Endothelial cell of umbilical vein (primary cell): ENCODE results near the gene RPL12. TPM values are rescaled to one million over a fixed set of nuclear protein-coding genes. Genes with fewer than 3 reads are reported as not detected.

Experiments
- BruUV-seq: library from RNA; stranded (reverse); fragments of 400-500 nt; replicated peaks from 2 replicates; lab custom pipeline; 2021; lab: Mats Ljungman, UMichigan
- CTCF ChIA-PET: fragments of 300-600, 350-600 bp; sonication (Branson Sonifier 250); formaldehyde crosslinking; loops from one replicate; lab custom pipeline; 2021; ENCODE audit warnings: antibody characterized with exemption, inconsistent platforms; lab: Charles Lee
- POLR2A ChIA-PET: fragments of 300-600, 350-600 bp; sonication (Branson Sonifier 250); formaldehyde crosslinking; loops from one replicate; lab custom pipeline; 2021; ENCODE audit warnings: antibody characterized with exemption, inconsistent platforms; lab: Charles Lee
- DNase-seq: peaks from one replicate; pipeline ENCODE4 v3.0.0-alpha.2; 2011; ENCODE audit warnings: low read depth, low spot score
- FAIRE-seq: peaks from 2 replicates; lab custom pipeline; 2011; peaks lifted over from hg19 to GRCh38; lab: Jason Lieb, UNC
- H2AFZ ChIP-seq: 2 replicates; pipeline ENCODE4 v1.6.0; 2012; ENCODE audit warnings: low read depth, low read length, control low read depth, inconsistent platforms
- H3K27ac ChIP-seq: 2 replicates; pipeline ENCODE4 v1.5.1; 2011; ENCODE audit warnings: low read depth, mild to moderate bottlenecking, control low read depth, low read length, moderate library complexity; ENCODE audit not compliant: insufficient read depth
- H3K27me3 ChIP-seq, 2 experiments: 2 replicates each; pipeline versions ENCODE4 v1.6.0 to v1.6.1; 2011; ENCODE audit warnings: low read length in 2 of 2, mixed read lengths in 1 of 2; ENCODE audit not compliant: control insufficient read depth in 2 of 2, insufficient read depth in 2 of 2
- H3K36me3 ChIP-seq, 2 experiments: 2 replicates in 1 of 2; 3 replicates in 1 of 2; pipeline ENCODE4 v1.5.1; 2011; ENCODE audit warnings: low read length in 2 of 2, mild to moderate bottlenecking in 1 of 2, moderate library complexity in 1 of 2; ENCODE audit not compliant: control insufficient read depth in 2 of 2, insufficient read depth in 2 of 2; ENCODE audit errors: extremely low read depth in 1 of 2
- H3K4me1 ChIP-seq: 3 replicates; pipeline ENCODE4 v1.5.1; 2011; ENCODE audit warnings: mild to moderate bottlenecking, low read length; ENCODE audit not compliant: control insufficient read depth, insufficient read depth; ENCODE audit errors: extremely low read depth
- H3K4me2 ChIP-seq: 2 replicates; pipeline ENCODE4 v1.6.1; 2011; ENCODE audit warnings: low read length, control low read depth, mixed read lengths; ENCODE audit not compliant: insufficient read depth
- H3K4me3 ChIP-seq, 3 experiments: fragments of 200-600 bp in 1 of 3; sonication (generic), shearing (Covaris generic) in 1 of 3; replicated peaks in 1 of 3; 2 replicates each; pipeline ENCODE4 v1.5.1; 2011 to 2016; ENCODE audit warnings: control low read depth in 3 of 3, low read length in 3 of 3, mild to moderate bottlenecking in 2 of 3, inconsistent platforms in 1 of 3, low read depth in 1 of 3, moderate library complexity in 1 of 3; ENCODE audit not compliant: insufficient read depth in 1 of 3
- H3K79me2 ChIP-seq: 2 replicates; pipeline ENCODE4 v1.6.0; 2012; ENCODE audit warnings: low read length, inconsistent platforms; ENCODE audit not compliant: control insufficient read depth, insufficient read depth
- H3K9ac ChIP-seq: replicated peaks from 2 replicates; pipeline ENCODE3; 2011; ENCODE audit warnings: low read length, control low read depth; ENCODE audit not compliant: insufficient read depth; ENCODE audit errors: extremely low read depth
- H3K9me1 ChIP-seq: replicated peaks from 3 replicates; pipeline ENCODE4 v1.6.0; 2011; ENCODE audit warnings: mild to moderate bottlenecking, low read length; ENCODE audit not compliant: control insufficient read depth, insufficient read depth; ENCODE audit errors: extremely low read depth
- H3K9me3 ChIP-seq: replicated peaks from 2 replicates; pipeline ENCODE4 v1.5.1; 2012; ENCODE audit warnings: low read length, inconsistent platforms; ENCODE audit not compliant: control insufficient read depth, insufficient read depth
- H4K20me1 ChIP-seq: replicated peaks from 2 replicates; pipeline ENCODE3; 2011; ENCODE audit warnings: mild to moderate bottlenecking, low read length; ENCODE audit not compliant: control insufficient read depth, insufficient read depth; ENCODE audit errors: extremely low read depth
- JUN ChIP-seq: IDR thresholded peaks from 2 replicates; pipeline ENCODE4 v1.6.1; 2011; ENCODE audit warnings: borderline replicate concordance, low read depth; ENCODE audit not compliant: insufficient read length, insufficient read depth
- MYC ChIP-seq: IDR thresholded peaks from one replicate; pipeline ENCODE4 v1.6.1; 2011; ENCODE audit warnings: mild to moderate bottlenecking, low read depth, low read length
- POLR2A ChIP-seq: IDR thresholded peaks from 2 replicates; pipeline ENCODE4 v1.6.1; 2012; ENCODE audit warnings: low read depth, mild to moderate bottlenecking, control low read depth, low read length
- dilution Hi-C: fragments of 300-500 bp; cut with MboI; formaldehyde crosslinking; loops from one replicate; pipeline ENCODE4 v1.15.0; 2019; ENCODE audit warnings: low sequenced_read_pairs; ENCODE audit not compliant: extremely low pct_ligation_motif_present
- intact Hi-C: fragments of 100-400 bp; cut with micrococcal nuclease; formaldehyde crosslinking; loops from one replicate; pipeline ENCODE4 v1.10.0; 2022
- polyA plus RNA-seq, 4 experiments: library from polyadenylated mRNA; depleted of rRNA in 3 of 4; stranded (reverse) in 3 of 4; unstranded in 1 of 4; fragments of >200 nt; gene quantifications; 2 replicates each; pipeline versions ENCODE4 v1.2.1 to v1.2.3, GENCODE V29; 2011 to 2012; ENCODE audit warnings: missing spikeins in 1 of 4
- total RNA-seq: library from RNA; stranded (reverse); gene quantifications from 2 replicates; pipeline ENCODE4 v1.2.3, GENCODE V29; 2021
- TF ChIP-seq, protein P1 (sequence below), 2 donors: IDR thresholded peaks; 1 replicate in 1 of 2; 2 replicates in 1 of 2; pipeline ENCODE4 v1.5.1; 2011; ENCODE audit warnings: low read length in 2 of 2, mild to moderate bottlenecking in 2 of 2, moderate library complexity in 2 of 2, control low read depth in 1 of 2, inconsistent platforms in 1 of 2, low read depth in 1 of 2; ENCODE audit not compliant: insufficient read depth in 1 of 2; ENCODE audit errors: extremely low read depth in 1 of 2

RPL12 gene
- total and polyA plus RNA-seq, 2 donors (not counting 3 experiments of a cell fraction or from before 2014, with no cell fraction given) = 1,231 to 3,007 TPM

DNA sequence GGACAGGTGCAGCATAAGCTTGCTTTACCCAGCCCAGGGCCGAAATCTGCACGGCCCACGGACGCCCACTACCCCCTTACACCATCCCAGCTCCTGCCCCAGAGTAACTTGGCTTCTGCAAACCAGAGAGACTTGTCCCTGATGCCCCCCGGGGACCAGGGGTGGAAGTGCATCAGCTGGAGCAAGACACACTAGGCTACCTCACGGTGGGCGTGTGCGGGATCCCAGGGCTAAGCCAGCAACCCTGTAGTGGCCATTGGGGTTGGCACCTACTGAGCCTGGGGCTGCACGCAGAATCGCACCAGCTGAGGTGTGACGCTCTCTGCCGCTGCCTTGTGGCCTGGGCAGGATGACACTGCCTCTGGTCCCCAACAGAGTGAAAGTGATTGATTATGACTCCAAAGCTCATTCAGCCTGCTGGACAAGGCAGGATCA is 33.2 kb downstream of the RPL12 start:
- H3K9ac ChIP-seq = no peak overlapping the region
- ChIA-PET CTCF (interaction anchor here (0.6 to 1.7 kb wide), 5 partner anchors 17 to 478 kb away, joined by 3 to 9 read pairs (median 4); partner anchors contain the start of gene SLC2A8), POLR2A (no interaction called here)
- no TSS peak for BruUV-seq
- H3K27ac ChIP-seq = no peak overlapping the region
- DNase-seq = peak; percentile 15
- peaks cover 2% of the 10 kb centered on the region for H3K79me2 ChIP-seq
- dilution Hi-C loops (no loop called here), intact Hi-C loops (loop anchor here (1.0 kb wide), 1 partner anchor 107 kb away; no protein-coding TSS in a partner anchor)
- H3K4me3 ChIP-seq = no peak overlapping the region
- no peaks in the 10 kb centered on the region for H3K9me1 ChIP-seq
- H3K4me2 ChIP-seq = no peak overlapping the region
- peaks cover 8% of the 10 kb centered on the region for H3K4me1 ChIP-seq
- no peaks in the 10 kb centered on the region for H3K9me3 ChIP-seq
- no peaks in the 10 kb centered on the region for H4K20me1 ChIP-seq
- TF ChIP-seq, protein P1, sequence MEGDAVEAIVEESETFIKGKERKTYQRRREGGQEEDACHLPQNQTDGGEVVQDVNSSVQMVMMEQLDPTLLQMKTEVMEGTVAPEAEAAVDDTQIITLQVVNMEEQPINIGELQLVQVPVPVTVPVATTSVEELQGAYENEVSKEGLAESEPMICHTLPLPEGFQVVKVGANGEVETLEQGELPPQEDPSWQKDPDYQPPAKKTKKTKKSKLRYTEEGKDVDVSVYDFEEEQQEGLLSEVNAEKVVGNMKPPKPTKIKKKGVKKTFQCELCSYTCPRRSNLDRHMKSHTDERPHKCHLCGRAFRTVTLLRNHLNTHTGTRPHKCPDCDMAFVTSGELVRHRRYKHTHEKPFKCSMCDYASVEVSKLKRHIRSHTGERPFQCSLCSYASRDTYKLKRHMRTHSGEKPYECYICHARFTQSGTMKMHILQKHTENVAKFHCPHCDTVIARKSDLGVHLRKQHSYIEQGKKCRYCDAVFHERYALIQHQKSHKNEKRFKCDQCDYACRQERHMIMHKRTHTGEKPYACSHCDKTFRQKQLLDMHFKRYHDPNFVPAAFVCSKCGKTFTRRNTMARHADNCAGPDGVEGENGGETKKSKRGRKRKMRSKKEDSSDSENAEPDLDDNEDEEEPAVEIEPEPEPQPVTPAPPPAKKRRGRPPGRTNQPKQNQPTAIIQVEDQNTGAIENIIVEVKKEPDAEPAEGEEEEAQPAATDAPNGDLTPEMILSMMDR (IDR thresholded peaks at IDR 0.05; ENCODE audit: extremely low read depth in 1 of 2, insufficient read depth in 1 of 2, low read depth in 1 of 2, low read length in 2 of 2) = peak in 1 of 2 donors; percentile 22
- TF ChIP-seq JUN = no peak
- TF ChIP-seq MYC = no peak
- TF ChIP-seq POLR2A = no peak
- H2AFZ ChIP-seq = no peak overlapping the region
- FAIRE-seq = no peak
- no peaks in the 10 kb centered on the region for H3K27me3 ChIP-seq
- H3K36me3 ChIP-seq = no peaks in the 10 kb centered on the region
